ENCODE measurements around the gene PKDREJ.

- TF ChIP-seq CTCF (IDR thresholded peaks at IDR 0.05 in 8 of 11, conservative IDR thresholded peaks at IDR 0.05 in 3 of 11) (no peak), POLR2AphosphoS5 (IDR thresholded peaks at IDR 0.05) (no peak), POLR2A (IDR thresholded peaks at IDR 0.05) (no peak)
Observed at GRCh38 chr22:46213052-46213451, 50.1 kb downstream of the PKDREJ start.

All from spleen (tissue), 7 donors.